Effector CD4-positive, alpha-beta T cell (primary cell): ENCODE measurements around the gene FHAD1.

Source experiments
- DNase-seq: peaks from one replicate; pipeline ENCODE4 v3.0.0-alpha.2; 2020

FHAD1 gene

DNA sequence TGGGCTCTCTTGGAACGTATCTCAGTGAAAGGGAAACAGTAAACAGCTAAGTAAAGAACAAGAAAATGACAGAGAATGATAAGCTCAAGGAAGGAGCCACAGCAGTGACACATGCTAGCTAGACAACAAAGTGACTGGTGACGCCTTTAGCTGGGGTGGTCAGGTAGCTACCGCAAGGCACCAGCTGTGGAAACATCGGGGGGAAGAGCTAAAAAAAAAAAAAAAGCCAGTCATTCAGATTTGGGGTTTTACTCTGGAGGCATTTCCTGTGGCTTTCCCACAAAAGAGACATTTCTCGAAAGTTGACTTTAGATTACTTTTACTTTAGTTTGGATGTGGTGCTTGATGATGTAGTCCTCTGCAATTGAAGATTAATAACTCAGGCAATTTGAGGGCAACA is 2.1 kb downstream of the FHAD1 start:
- peak; percentile 11 for DNase-seq

DNA sequence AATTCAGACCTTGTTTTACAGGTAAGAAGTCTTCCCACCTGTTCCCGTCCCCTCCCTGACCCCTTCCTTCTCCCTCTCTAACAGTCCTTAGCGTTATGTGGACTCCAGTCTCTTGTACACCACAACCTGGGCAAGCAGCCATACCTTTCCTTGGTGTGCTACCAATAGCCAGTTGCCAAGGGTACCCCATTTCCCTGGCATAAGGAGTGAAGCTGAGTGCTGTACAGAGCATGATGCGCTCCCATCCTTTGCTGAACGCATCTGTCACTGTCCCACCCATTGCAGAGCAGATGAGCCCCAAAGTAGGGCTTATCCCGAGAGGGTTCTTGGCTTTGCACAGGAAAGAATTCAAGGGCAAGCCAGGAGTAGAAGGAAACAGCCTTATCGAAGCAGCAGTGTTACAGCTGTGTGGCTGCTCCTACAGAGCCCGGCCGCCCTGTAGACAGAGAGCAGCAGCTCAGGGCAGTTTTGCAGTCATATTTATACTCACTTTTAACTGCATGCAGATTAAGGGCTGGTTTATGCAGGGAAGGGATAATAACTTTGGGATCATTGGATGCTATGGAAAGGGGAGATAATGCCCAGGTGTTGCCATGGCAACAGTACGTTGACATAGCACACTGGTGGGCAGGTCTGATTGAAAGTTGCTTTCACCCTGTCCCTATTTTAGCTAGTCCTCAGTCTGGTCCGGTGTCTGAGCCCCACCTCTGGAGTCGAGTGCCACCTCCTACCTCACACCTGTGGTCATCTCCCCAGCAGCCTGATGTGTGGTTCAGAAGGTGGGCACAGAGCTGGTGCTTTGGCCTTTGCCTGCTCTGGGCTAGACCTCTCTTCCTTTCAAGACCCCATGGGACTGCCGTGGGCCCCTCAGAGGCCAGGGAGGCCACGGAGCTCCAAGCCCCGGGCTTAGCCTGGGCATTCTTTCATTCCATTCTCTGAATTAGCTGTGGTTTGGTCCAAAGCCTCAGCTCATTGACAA is 5.1 kb downstream of the FHAD1 start:
- DNase-seq: no peak

DNA sequence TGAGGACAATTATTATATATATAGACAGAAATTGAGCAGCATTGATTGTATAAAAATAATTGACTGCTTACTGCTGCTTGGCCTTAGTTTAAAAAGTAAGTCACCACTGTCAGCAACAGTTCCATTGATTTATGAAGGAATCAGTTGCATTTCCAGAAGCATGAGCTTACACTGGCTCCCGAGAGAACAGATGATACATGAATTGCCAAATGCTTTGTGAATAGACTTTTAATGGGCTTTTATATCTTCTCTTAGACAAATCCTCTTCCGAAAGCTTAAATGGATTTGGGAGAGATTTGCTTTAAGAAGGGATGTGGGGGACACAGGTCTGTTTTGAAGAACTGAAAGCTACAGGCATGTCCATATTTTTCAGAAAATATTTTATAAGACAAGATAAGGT is 7.5 kb downstream of the FHAD1 start:
- DNase-seq: no peak

DNA sequence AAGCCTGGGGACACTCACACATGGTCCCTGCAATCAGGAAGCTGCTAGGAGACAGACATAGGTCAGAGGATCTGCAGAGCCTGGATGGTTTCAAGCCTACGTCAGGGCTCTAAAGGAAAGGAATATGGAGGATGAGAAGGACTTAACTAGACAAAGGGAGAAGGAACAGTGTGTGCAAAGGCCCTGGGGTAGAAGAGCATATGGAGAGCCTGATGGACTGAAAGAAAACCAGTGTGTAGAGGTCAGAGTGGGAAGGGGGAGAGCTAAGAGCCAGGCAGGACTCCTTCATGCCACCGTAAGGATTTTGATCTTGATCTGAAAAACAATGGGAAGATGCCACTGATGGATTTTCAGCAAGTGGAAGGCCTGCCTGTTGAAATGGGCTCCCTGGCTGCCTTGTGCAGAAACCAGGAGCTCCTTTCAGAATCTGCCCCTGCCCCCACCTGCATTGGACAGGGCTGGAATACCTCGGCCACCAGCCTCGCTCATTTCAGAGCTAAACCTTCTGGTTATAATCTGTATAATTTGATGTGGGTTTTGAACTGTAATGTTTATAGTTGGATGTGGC is 8.6 kb downstream of the FHAD1 start:
- DNase-seq: no peak

DNA sequence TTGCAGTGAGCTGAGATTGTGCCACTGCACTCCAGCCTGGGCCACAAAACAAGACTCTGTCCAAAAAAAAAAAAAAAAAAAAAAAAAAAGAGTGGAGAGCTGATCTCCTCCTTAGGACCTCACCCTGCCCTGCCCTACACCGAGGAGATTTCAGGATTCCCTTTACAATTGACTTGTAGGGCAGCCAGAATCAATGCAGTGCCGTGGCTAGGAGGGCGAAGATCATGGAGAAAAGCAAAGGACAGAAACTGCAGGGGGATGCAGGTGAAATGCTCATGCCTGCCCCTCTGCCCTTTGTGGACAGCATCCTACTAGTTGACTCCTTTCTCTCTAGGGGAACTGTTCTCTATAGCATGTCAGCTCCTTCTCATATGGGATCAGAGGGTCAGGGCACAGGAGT is 9.6 kb downstream of the FHAD1 start:
- DNase-seq: no peak

DNA sequence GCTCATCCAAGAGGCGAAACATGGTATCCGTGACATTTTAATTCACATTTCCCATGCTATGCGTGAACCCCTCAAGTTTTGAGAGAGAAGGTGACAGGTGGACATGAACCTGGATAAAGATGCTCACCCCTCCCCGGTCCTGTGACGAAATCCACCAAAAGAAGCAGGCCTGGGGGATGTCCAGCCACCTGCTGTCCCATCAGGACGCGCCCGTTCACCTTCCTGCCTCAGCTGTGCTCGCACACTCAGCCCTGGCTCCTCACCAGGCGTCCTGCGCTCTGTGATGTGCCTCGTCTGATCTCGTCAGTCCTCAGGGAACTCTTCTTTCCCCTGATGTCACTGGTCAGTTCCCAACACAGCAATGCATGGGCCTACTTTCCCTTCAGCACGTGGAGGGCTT is 10.3 kb downstream of the FHAD1 start:
- DNase-seq: no peak

DNA sequence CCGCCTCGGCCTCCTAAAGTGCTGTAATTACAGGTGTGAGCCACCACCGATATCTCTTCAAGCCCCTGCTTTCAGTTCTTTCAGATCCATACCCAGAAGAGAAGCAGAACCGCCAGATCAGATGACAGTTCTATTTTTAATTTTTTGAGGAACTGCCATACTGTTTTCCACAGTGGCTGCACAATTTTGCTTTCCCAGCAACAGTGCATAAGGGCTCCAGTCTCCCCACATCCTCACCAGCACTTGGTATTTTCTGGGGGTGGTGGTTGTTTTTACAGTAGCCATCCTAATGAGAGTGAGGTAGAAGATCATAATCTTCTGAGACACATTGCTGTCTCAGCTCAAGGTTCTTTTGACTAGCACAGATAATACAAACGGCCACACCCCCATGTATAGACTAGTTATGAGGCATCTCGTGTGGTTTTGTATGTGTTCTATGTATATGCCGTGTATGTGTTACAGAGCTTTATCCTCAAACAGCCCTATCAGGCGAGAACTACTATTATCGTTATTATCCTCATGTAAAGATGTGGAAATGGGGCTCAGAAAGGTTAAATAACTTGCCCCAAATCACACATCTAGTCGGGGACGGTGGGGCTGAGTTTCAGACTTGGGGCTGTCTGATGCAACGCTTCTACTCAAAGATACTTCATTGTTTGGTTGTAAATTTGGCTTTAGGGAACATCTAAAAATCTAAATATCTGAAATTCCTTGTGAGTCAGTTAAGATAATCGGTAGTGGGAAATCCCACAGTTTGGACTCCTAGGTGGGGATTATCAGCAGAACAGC is 12.0 kb downstream of the FHAD1 start:
- DNase-seq: no peak

DNA sequence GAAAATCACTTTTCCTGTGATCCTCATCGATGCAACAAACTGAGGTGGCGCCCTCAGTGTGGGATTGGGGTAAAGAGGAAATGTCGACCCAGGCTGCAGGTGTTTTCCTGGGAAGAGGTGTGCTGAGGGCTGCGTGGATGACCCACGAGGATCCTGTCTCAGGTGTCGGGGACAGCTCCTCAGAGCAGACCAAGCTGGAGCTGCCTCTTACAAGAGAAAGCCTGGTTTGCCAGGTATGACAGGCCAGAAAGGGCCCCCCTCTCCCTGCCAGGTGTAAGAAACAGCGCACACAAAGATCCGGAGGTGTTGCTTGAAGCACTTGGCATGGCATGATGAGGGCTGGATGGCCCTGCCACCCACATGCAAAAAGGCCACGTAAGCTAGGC is 12.6 kb downstream of the FHAD1 start:
- DNase-seq: no peak

DNA sequence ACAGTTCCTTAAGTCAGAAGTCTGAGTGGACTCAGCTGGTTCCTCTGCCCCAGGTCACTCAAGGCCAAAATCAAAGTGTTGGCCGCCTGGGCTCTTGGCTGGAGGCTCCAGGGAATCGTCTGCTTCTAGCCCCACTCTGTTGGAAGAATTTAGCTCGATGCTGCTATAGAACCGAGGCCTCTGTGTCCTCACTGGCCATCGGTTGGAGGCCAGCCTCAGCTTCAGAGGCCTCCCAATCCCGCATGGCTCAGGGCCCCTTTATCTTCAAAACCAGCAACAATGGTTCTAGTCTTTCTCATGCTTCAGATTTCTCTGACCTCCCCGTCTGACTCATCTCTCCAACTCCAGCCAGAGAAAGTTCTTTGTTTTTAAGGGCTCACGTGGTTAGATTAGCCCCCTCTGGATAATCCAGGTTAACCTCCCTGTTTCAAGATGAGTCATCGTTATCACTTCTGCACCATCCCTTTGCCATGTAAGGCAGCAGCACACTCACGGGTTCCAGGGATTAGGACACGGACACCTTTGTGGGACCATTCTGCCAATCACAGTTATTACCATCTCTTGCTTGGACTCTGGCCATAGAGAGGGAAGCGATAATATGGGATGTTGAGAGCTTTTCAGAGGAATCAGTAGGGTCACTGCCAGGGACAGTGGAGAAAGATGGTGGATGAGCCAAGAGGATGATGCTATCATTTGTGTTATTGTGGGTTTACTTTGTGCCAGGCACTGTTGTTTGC is 13.6 kb downstream of the FHAD1 start:
- no peak for DNase-seq

DNA sequence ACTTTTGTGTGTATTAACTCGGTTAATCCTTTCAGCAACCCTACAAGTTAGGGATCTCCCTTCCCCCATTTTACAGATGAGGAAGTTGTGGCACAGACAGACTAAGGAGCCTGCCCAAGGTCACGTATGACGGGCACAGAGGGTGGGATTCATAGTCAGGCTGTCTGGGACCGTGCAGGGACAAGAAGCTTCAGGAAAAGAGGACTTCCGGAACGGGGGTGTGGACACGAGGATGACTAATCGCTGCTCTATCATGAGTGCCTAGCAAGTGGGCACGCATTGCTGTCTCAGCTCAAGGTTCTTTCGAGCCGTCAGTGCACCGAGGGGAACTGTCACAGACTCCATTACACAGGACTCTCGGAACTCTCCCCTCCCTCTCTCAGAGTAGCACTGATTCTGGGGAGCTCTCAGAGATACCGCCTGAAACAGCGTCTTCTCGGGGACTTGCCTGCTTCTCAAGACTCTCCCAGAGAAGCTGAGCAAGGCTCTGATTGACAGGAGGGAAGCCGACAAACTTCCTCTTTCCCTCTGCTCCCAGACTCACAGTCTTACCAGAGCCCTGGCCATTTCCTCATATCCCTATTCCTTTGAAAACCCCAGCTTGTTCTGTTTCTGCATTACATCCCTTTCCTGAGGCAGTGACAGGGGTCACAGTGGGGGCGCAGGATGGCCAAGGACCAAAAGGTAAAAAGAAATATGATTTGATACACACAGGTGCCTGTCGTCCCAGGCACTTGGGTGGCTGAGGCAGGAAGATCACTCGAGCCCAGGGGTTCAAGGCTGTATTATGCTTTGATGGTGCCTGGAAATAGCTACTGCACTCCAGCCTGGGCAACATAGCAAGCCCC is 14.4 kb downstream of the FHAD1 start:
- no peak for DNase-seq

DNA sequence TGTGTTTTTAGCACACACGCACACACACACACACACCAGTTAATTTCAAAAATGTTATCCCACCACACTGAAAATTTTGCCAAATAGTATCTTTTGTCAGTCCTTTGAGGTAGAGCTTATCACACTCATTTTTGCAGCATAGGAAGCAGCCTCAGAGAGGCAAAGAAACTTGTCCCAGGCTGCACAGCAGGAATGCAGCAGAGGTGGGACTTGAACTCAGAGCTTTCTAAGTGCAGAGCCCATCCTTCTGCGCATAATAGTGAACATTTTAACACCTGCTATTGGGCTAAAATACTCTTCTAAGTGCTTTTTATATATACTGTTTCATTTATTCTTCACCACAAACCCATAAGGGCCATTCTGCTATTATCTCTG is 15.0 kb downstream of the FHAD1 start:
- DNase-seq: no peak

DNA sequence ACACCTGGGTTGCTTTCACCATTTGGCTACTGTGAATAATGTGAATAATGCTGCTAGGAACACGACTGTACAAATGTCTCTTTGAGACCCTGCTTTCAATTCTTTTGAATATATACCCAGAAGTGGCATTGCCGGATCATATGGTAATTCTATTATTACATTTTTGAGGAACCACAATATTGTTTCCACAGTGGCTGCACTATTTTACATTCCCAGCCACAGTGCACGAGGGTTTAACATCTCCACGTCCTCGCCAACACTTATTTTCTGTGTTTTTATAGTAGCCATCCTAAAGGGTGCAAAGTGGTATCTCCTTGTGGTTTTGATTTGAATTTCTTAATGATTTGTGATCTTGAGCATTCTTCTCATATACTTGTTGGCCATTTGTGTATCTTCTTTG is 15.7 kb downstream of the FHAD1 start:
- DNase-seq: no peak

DNA sequence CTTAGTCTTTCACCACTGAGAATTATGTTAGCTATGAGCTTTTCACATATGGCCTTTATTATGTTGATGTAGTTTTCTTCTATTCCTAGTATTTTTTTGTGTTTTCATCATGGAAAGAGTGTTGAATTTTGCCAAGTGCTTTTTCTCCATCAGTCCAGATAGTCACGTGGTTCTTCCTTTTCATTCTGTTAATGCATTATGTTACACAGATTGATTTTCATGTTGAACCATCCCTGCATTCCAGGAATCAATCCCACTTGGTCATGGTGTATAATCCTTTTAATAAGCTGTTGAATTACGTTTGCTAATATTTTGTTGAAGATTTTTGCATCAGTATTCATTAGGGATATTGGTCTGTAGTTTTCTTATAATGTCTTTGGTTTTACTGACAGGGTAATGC is 17.7 kb downstream of the FHAD1 start:
- DNase-seq: no peak

DNA sequence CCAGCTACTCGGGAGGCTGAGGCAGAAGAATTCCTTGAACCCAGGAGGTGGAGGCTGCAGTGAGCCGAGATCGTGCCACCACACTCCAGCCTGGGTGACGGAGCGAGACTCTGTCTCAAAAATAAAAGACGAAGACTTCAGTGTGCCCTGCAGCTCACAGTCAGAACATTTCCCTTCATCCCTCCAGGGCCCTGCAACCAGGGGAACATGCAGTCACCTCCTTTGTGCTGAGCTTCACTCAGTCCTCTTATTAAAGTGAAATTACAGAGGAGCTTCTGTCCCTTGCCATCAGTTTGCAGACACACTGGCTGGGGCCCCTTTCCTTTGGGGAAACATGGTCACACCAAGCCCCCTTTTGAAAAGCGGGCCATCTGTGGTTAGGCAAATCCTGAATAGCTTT is 24.2 kb downstream of the FHAD1 start:
- DNase-seq: no peak

DNA sequence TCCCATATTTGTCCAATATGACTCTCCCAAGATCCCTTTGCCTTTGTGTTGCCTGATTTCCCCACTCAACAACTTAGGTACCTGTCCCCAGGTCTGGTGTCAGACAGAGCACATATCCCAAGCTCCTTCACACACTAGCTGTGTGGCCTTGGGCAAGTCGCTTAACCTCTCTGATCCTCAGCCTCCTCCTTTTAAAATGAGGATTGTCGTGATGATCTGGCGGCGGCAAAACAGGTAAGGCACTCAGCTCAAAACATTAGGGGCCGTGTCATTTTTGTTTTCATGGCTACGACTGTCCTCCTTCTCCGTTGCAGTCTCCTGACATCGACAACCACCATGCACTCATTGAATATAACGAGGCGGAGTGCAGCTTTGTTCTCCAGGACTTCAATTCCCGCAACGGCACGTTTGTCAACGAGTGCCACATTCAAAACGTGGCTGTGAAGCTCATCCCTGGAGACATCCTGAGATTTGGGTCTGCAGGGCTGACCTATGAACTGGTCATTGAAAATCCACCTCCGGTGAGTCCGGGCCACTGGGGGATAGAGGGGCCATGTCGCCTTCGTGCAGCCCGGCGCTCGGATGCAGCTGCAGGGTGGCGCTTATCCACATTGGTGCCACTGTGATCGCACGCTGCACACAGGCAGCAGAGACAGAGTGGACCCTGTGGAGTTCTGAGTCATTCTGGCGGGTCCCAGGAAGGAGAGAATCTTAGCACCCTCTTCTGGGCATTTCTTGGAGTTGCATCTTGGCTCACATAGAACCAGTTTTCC is 25.2 kb downstream of the FHAD1 start:
- no peak for DNase-seq

DNA sequence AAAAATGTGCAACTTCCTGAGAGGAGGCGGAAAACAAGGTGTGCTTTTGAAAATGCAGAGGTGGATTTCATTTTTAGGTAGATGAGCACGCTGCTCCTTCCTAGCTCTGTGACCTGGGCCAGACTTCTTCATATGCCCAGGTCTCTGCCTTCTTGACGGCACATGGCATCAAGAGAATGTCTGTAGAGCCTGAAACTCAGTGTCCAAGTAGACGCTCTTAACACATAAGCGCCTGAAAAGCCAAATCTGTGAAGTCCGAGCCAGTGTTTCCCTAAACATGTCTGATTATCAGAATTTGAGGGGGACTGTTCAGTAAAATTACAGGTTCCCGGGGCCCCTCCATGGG is 25.7 kb downstream of the FHAD1 start:
- no peak for DNase-seq

DNA sequence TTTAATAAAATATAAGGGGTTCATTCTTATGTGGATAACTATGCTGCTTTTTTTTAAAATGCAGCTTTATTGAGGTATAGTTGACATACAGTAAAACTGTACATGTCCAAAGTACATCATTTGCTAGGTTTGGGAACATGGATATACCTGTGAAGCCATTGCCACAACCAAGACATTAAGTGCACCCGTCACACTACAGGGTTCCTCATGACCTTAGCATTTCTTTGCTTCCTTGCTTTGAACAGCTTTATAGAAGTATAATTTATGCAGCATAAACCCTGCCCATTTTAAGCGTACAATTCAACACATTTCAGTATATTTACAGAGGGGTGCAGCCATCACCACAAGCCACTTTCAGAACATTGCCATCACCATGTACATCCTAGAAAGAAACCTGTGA is 26.3 kb downstream of the FHAD1 start:
- DNase-seq: no peak

DNA sequence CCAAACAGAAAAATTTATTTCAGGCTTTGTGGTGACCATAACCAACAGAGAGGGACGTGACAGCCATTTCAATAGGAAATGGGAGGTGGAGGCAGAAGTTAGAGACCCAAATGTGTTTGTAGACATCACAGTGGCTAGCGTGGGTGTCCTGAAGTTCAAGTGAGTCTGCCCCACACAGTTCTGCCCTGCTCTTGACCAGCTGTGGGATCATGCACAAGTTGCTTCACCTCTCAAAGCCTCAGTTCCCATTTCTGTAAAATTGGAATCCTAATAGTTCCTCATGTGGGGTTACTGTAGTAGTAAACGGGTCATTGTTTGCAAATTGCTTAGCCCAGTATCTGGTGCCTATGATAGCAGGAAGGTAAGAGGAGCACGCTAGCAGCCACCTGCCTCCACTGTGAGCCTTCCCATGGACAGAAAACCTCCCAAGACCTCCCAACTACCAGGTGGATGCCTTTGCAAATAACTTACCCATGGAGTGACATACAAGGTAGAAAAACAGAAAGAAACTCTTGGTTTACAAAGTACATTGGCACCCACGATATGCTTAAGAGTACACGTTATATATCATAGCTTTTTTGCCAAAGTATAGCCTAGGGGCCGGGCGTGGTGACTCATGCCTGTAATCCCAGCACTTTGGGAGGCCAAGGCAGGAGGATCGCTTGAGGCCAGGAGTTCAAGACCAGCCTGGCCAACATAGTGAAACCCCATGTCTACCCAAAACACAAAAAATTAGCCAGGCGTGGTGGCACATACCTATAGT is 29.1 kb downstream of the FHAD1 start:
- no peak for DNase-seq

DNA sequence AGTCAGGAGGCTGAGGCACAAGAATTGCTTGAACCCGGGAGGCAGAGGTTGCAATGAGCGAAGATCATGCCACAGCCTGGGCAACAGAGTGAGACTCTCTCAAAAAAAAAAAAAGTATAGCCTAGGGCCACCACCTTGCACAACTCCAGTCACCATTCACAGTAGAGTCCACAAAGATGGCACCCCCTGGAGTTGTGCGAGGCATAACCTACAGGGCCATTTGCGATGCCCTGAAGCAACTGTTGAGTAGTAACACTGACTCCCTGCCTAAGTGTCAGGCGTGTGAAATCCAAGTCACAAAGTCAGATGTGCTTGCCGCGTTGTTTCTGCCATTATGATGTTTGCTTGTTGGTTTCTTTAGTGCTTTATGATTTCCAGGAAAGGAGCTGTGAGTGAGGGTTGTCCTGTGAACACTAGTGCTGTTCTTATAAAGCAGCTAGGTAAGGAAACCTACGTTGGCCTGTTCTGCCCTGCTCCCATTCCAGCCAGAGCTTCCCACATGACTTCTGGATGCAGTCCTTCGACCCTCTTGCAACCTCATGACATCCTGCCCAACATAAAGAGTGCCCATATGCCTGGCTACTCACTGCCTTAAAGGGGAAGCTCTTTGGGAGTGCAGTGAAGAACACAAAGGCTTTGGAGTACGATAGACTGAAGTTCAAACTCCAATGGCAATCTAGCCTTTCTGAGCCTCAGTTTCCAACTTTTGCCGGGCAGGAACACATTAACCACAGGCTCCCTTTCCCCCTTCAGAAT is 29.8 kb downstream of the FHAD1 start:
- no peak for DNase-seq

DNA sequence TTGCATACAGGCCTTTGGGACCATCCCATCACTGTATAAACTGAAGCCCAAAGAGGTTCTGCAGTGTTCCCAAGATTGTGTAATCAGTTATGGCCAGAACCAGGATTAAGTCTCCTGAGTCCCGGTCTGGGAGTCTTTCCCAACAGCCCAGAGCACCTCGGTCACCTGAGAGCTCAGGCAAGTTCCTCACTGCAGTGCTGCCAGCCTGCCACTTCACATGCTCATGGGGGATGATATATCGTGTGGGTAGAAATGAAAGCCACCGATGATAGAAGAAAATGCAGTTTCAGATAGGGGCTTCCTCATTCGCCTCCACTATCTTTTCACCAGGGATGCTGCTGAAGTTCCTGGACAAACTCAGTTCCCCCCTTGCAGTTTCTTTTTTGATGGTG is 30.4 kb downstream of the FHAD1 start:
- DNase-seq: no peak
